ENCODE data around the gene ZDHHC18.
"Not testable (repeated sequence)": the region's sequence is repeated elsewhere in the genome, so short reads cannot be mapped to it uniquely, and the experiment has no call there.

Gene ZDHHC18

GRCh38 chr1:26856604-26857469 is 30.3 kb downstream of the ZDHHC18 start:
- in situ Hi-C loops (cut with MboI; ENCODE audit: low sequenced_read_pairs): no loop called here

- in situ Hi-C loops (cut with MboI; ENCODE audit: low sequenced_read_pairs): no loop called here
Measured at GRCh38 chr1:26857473-26858060, 31.1 kb downstream of the ZDHHC18 start.

- in situ Hi-C loops (cut with MboI; ENCODE audit: low sequenced_read_pairs): no loop called here
Measured at GRCh38 chr1:26858160-26858559, 31.7 kb downstream of the ZDHHC18 start.

GRCh38 chr1:26858891-26859640 is 32.6 kb downstream of the ZDHHC18 start:
- in situ Hi-C loops (cut with MboI; ENCODE audit: low sequenced_read_pairs): no loop called here

GRCh38 chr1:26861286-26861701 is 34.8 kb downstream of the ZDHHC18 start:
- in situ Hi-C loops (cut with MboI; ENCODE audit: low sequenced_read_pairs): no loop called here

- in situ Hi-C loops (cut with MboI; ENCODE audit: low sequenced_read_pairs): no loop called here
Measured at GRCh38 chr1:26861889-26862378, 35.4 kb downstream of the ZDHHC18 start.

- in situ Hi-C loops (cut with MboI; ENCODE audit: low sequenced_read_pairs): no loop called here
Measured at GRCh38 chr1:26862781-26863684, 36.5 kb downstream of the ZDHHC18 start, which contains the start of gene SFN. Gene SFN, plus strand, starts transcription at chr1:26863149. Its CDS starts 64 bp downstream, at chr1:26863213.

- in situ Hi-C loops (cut with MboI; ENCODE audit: low sequenced_read_pairs): no loop called here
Measured at GRCh38 chr1:26863685-26864077, 37.2 kb downstream of the ZDHHC18 start.

- in situ Hi-C loops (cut with MboI; ENCODE audit: low sequenced_read_pairs): no loop called here
Measured at GRCh38 chr1:26864610-26865480, 38.4 kb downstream of the ZDHHC18 start.

- in situ Hi-C loops (cut with MboI; ENCODE audit: low sequenced_read_pairs): not testable (repeated sequence)
Measured at GRCh38 chr1:26873097-26873496, 46.6 kb downstream of the ZDHHC18 start.

GRCh38 chr1:26874896-26875295 is 48.4 kb downstream of the ZDHHC18 start:
- in situ Hi-C loops (cut with MboI; ENCODE audit: low sequenced_read_pairs): no loop called here

GRCh38 chr1:26877326-26877725 is 50.8 kb downstream of the ZDHHC18 start:
- in situ Hi-C loops (cut with MboI; ENCODE audit: low sequenced_read_pairs): no loop called here

- in situ Hi-C loops (cut with MboI; ENCODE audit: low sequenced_read_pairs): no loop called here
Measured at GRCh38 chr1:26879793-26880192, 53.3 kb downstream of the ZDHHC18 start.

- in situ Hi-C loops (cut with MboI; ENCODE audit: low sequenced_read_pairs): not testable (repeated sequence)
Measured at GRCh38 chr1:26881611-26882010, 55.1 kb downstream of the ZDHHC18 start.

GRCh38 chr1:26882696-26883463 is 56.4 kb downstream of the ZDHHC18 start:
- in situ Hi-C loops (cut with MboI; ENCODE audit: low sequenced_read_pairs): no loop called here

GRCh38 chr1:26887125-26887524 is 60.6 kb downstream of the ZDHHC18 start:
- in situ Hi-C loops (cut with MboI; ENCODE audit: low sequenced_read_pairs): no loop called here

- in situ Hi-C loops (cut with MboI; ENCODE audit: low sequenced_read_pairs): no loop called here
Measured at GRCh38 chr1:26888231-26888630, 61.7 kb downstream of the ZDHHC18 start.
